Effector memory CD4-positive, alpha-beta T cell (primary cell): ENCODE results near the gene SMYD3.

Experiments used
- DNase-seq, 3 donors: peaks; one replicate each; pipeline ENCODE4 v3.0.0-alpha.2; 2020
- H3K27ac ChIP-seq: 2 replicates; pipeline ENCODE4 v1.7.0; 2013; ENCODE audit warnings: mild to moderate bottlenecking, low read length, moderate library complexity; ENCODE audit not compliant: insufficient read depth, poor library complexity, severe bottlenecking
- H3K27me3 ChIP-seq: replicated peaks from 2 replicates; pipeline ENCODE4 v1.7.0; 2013; ENCODE audit warnings: mild to moderate bottlenecking, low read length; ENCODE audit not compliant: insufficient read depth, control insufficient read depth, poor library complexity, severe bottlenecking
- H3K36me3 ChIP-seq: 2 replicates; pipeline ENCODE4 v1.7.0; 2013; ENCODE audit warnings: mild to moderate bottlenecking, low read length, moderate library complexity; ENCODE audit not compliant: control insufficient read depth, insufficient read depth
- H3K4me1 ChIP-seq: 2 replicates; pipeline ENCODE4 v1.7.0; 2013; ENCODE audit warnings: low read length, mild to moderate bottlenecking; ENCODE audit not compliant: control insufficient read depth, insufficient read depth, poor library complexity, severe bottlenecking
- H3K4me3 ChIP-seq: 2 replicates; pipeline ENCODE4 v1.7.0; 2013; ENCODE audit warnings: low read length, low read depth, mild to moderate bottlenecking; ENCODE audit not compliant: insufficient read depth, poor library complexity, severe bottlenecking
- H3K9me3 ChIP-seq: 2 replicates; pipeline ENCODE4 v1.7.0; 2013; ENCODE audit warnings: mild to moderate bottlenecking, low read length, moderate library complexity; ENCODE audit not compliant: control insufficient read depth

SMYD3 gene

GRCh38 chr1:246181241-246181640, 325.8 kb downstream of the SMYD3 start:
- DNase-seq = no peak
- Histone ChIP-seq H3K4me1 (no peaks in the 10 kb centered on the region), H3K27ac (no peak overlapping the region), H3K36me3 (peaks cover 4% of the 10 kb centered on the region), H3K27me3 (no peaks in the 10 kb centered on the region), H3K9me3 (no peaks in the 10 kb centered on the region), H3K4me3 (no peak overlapping the region)

DNA sequence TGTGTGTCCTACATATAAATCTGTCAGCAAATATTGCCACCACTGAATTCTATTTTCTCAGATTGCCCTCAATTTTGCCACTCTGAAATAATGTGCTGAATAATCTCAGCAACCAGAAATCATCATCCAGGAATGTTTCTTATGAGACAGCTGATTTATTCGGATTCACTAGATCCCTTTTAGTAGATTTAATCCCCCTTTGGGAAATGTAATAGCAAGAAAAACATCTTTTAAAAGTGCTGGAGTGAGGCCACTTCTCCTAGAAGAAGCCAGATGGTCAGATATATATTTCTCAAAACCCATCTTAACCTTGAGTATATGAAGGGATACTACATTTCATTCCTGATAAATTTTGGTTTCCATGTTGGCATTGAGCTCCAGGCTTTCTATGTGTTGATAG, 327.7 kb downstream of the SMYD3 start:
- DNase-seq = no peak
- Histone ChIP-seq H3K9me3 (no peaks in the 10 kb centered on the region), H3K36me3 (peaks cover 4% of the 10 kb centered on the region), H3K4me3 (no peak overlapping the region), H3K27ac (no peak overlapping the region), H3K27me3 (no peaks in the 10 kb centered on the region), H3K4me1 (no peaks in the 10 kb centered on the region)

GRCh38 chr1:246178717-246179311, 328.3 kb downstream of the SMYD3 start:
- Histone ChIP-seq H3K4me3 (no peak overlapping the region), H3K27me3 (no peaks in the 10 kb centered on the region), H3K27ac (no peak overlapping the region), H3K4me1 (no peaks in the 10 kb centered on the region), H3K9me3 (no peaks in the 10 kb centered on the region), H3K36me3 (no peaks in the 10 kb centered on the region)
- DNase-seq = no peak

DNA sequence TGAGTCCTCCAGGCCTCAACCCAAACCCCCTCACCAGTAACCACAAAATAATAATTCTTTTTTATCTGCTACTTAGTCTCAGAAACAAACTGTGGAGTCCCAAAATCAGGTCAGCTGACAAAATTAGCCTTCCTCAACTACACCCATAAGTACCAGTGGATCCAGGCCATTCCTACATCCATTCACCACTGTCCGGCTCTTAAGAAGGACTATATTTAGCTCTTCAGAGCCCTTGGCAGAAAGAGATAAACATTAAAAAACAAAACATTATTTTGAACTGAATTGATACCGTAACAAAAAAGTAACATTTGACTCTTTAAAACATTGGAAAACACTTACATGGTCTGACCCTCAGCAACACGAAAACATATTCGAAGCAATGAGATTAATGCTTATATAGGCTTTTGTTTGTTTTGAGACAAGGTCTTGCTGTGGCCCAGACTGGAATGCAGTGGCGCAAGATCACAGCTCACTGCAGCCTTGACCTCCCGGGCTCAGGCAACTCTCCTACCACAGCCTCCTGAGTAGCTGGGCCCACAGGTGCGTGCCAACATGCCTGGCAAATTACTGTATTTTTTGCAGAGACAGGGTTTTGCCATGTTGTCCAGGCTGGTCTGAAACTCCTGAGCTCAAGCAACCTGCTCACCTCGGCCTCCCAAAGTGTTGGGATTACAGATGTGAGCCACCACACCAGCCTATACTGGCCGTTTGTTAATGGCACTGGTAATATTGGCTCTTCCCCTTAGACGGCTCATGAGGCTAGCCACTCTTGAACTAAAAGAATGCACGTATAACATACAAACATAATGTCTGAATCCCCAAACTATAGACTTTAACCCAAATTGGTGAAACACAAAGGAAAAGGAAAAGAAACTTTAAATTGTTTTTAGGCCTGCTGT, 330.7 kb downstream of the SMYD3 start:
- no peaks in the 10 kb centered on the region for H3K9me3 ChIP-seq
- no peak overlapping the region for H3K4me3 ChIP-seq
- DNase-seq = no peak
- H3K27ac ChIP-seq = no peak overlapping the region
- H3K27me3 ChIP-seq = no peaks in the 10 kb centered on the region
- H3K36me3 ChIP-seq = no peaks in the 10 kb centered on the region
- no peaks in the 10 kb centered on the region for H3K4me1 ChIP-seq

DNA sequence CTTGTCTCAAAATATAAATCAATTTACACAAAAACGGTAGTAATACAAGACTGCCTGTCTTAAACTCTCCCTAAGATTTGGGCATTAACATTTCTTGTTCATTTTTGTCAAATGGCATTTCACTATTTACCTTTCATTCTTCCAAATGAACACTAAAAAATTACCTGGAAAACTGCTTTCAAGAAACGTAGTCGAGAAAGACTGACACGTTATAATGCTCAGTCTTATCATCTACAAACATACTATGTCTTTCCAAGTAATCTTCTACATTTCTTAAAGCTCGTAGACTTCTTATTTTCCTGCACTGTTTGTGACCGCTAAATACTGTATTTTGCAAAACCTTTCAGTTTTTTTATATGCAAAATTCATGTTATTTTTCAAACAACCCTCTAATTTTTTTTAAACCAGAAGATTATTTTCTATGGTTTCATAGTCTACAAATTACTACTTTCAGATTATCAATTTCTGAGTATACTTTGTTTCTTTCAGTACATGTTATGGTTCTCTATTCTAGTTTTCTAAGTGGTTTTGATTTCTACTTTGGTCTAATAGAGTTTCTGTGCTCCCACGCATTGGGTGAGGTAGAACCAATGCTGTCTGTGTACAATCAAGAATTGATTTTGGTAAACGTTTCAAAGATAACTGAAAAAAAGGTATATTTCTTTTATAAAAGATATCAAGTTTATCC, 336.4 kb downstream of the SMYD3 start:
- no peak for DNase-seq
- H3K27ac ChIP-seq = no peak overlapping the region
- H3K4me3 ChIP-seq = no peak overlapping the region

GRCh38 chr1:246169486-246169885, 337.6 kb downstream of the SMYD3 start:
- H3K4me3 ChIP-seq = no peak overlapping the region
- DNase-seq = no peak
- H3K36me3 ChIP-seq = no peaks in the 10 kb centered on the region
- no peaks in the 10 kb centered on the region for H3K27me3 ChIP-seq
- H3K27ac ChIP-seq = no peak overlapping the region
- no peaks in the 10 kb centered on the region for H3K9me3 ChIP-seq
- H3K4me1 ChIP-seq = no peaks in the 10 kb centered on the region

More for the DNA sequence above, 336.4 kb downstream of the SMYD3 start:
- no peaks in the 10 kb centered on the region for H3K9me3 ChIP-seq
- H3K4me1 ChIP-seq = no peaks in the 10 kb centered on the region
- H3K27me3 ChIP-seq = no peaks in the 10 kb centered on the region
- H3K36me3 ChIP-seq = no peaks in the 10 kb centered on the region

- Histone ChIP-seq H3K9me3 (no peaks in the 10 kb centered on the region), H3K27me3 (no peaks in the 10 kb centered on the region), H3K4me1 (no peaks in the 10 kb centered on the region), H3K27ac (no peak overlapping the region), H3K36me3 (no peaks in the 10 kb centered on the region), H3K4me3 (no peak overlapping the region)
- no peak for DNase-seq
Observed at GRCh38 chr1:246169019-246169418, 338.1 kb downstream of the SMYD3 start.

- Histone ChIP-seq H3K36me3 (no peaks in the 10 kb centered on the region), H3K27me3 (no peaks in the 10 kb centered on the region), H3K27ac (no peak overlapping the region), H3K4me3 (no peak overlapping the region), H3K4me1 (no peaks in the 10 kb centered on the region), H3K9me3 (no peaks in the 10 kb centered on the region)
- DNase-seq = no peak
Observed at GRCh38 chr1:246166841-246167240, 340.2 kb downstream of the SMYD3 start.

DNA sequence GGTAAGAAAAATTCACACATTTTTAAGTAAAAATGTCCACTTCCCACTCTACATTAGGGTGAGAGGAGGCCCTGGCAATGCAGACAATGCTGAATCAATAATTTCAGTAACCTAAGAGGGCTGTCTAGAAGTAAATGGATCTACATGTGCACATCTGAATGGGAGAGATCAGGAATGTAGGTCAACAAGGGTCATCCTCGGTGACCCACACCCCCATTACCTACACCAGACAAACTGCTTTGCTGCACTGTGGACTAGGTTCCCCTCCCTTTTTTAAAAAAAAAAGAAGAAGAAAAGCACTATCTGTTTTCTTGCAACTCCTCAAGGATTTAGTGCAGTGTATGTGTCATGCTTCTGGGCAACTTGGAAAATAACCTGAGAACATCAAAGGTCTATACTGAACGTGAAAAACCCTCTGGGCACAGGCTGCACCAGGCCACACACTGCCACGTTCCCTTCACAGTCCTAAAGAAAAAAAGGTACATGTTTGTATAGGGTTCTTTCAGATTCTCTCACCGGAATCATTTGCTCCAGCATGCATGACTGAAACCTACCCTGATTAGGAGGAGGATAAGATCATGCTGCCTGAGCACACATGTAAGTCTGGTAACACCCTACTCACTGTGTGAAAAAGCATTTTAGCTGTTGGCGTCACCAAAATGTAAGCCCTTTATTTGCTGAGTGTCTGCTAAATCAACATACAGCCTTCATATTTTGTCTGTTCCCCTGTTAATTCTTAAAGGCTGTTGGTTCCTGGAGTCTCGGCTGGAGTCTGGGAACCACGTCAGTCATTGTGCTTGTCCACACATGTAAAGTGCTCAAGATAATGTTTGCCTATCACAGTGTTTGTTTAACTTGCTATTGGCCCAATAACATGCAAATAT, 341.0 kb downstream of the SMYD3 start:
- Histone ChIP-seq H3K27ac (no peak overlapping the region), H3K4me3 (no peak overlapping the region), H3K27me3 (no peaks in the 10 kb centered on the region), H3K9me3 (no peaks in the 10 kb centered on the region), H3K4me1 (no peaks in the 10 kb centered on the region), H3K36me3 (no peaks in the 10 kb centered on the region)
- DNase-seq = no peak
